GM19468 (cell line): ENCODE measurements around the gene FRAT2.
A peak's percentile ranks its signal among the peaks of the same experiment; 100 is the strongest.

Experiments used
- ATAC-seq: cut with Tn5 transposase; IDR thresholded peaks from one replicate; pipeline ENCODE4 v1.9.1; 2021; ENCODE audit warnings: mild to moderate bottlenecking, moderate library complexity, moderate number of reproducible peaks; ENCODE audit not compliant: unreplicated experiment; ENCODE audit errors: extremely low read depth

The FRAT2 gene, protein sequence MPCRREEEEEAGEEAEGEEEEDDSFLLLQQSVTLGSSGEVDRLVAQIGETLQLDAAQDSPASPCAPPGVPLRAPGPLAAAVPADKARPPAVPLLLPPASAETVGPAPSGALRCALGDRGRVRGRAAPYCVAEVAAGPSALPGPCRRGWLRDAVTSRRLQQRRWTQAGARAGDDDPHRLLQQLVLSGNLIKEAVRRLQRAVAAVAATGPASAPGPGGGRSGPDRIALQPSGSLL

DNA sequence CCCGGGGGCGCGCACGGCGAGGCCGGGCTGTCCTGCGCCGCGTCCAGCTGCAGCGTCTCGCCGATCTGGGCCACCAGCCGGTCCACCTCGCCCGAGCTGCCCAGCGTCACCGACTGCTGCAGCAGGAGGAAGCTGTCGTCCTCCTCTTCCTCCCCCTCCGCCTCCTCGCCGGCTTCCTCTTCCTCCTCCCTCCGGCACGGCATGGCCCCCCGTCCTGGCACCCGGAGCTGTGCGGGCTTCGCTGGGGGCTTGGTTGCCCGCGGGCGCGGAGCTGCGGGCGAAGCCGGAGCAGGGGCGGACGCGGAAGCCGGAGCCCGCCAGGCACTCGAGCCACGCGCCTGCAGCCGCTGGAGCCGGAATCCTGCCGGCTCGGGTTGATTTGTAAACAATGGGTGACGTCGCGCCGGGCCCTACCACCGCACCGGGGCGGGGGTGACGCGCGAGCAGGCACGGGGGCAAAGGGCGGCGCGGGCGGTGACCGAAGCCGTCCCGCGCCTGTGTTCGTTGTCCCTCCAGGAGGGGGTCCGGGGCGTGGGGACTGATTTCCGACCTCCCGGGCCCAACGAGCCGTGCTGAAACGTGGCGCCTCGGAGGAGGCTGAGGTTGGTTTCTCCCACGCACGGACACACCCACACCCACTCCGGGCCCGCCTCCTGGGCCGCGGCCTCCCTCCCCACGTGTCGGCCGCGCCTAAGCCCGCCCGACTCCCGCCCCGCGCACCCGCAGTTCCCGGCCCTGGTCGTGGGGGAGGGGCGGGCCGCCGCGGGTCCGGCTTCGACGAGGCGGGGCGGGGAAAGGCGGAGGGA lies at the start of gene FRAT2:
FRAT2 (minus strand) TSS at position 360 of the 806 bp plus-strand sequence; CDS start at position 203, 157 bp downstream.
- ATAC-seq = peak; percentile 52

DNA sequence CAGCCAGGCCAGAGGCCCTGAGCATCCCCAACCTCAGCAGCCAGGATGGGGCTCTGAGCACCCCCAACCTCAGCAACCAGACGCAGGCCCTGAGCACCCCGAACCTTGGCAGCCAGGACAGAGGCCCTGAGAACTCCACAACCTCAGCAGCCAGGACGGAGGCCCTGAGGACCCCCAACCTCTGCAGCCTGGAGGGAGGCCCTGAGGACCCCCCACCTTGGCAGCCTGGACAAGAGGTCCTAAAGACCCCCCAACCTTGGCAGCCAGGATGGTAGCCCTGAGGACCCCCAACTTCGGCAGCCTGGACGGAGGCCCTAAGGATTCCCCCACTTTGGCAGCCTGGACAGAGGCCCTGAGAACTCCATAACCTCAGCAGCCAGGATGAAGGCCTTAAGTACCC lies 49.6 kb upstream of the FRAT2 start:
- no peak for ATAC-seq

- no peak for ATAC-seq
Measured at GRCh38 chr10:97383159-97383558, 48.6 kb upstream of the FRAT2 start.

DNA sequence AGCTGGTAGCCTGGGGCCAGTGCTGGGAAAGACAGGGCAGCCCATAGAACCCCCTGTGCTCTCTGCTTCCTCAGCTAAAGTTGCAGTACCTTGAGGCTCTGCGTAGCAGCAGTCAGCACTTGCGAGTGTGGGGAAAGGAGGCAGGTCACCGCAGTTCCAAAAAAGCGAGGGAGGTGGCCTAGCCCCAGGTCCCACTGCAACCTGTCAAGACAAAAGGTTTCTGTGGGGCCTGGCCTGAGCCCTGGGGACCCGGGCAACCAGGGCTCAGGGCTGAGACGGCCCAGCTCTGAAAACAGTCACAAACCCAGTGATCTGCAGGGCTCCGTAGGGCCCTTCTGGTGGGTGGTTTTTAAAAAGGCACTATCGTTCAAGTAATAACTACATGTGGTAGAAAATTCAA lies 47.1 kb upstream of the FRAT2 start:
- no peak for ATAC-seq

- ATAC-seq = no peak
Measured at GRCh38 chr10:97380516-97380915, 46.0 kb upstream of the FRAT2 start.

DNA sequence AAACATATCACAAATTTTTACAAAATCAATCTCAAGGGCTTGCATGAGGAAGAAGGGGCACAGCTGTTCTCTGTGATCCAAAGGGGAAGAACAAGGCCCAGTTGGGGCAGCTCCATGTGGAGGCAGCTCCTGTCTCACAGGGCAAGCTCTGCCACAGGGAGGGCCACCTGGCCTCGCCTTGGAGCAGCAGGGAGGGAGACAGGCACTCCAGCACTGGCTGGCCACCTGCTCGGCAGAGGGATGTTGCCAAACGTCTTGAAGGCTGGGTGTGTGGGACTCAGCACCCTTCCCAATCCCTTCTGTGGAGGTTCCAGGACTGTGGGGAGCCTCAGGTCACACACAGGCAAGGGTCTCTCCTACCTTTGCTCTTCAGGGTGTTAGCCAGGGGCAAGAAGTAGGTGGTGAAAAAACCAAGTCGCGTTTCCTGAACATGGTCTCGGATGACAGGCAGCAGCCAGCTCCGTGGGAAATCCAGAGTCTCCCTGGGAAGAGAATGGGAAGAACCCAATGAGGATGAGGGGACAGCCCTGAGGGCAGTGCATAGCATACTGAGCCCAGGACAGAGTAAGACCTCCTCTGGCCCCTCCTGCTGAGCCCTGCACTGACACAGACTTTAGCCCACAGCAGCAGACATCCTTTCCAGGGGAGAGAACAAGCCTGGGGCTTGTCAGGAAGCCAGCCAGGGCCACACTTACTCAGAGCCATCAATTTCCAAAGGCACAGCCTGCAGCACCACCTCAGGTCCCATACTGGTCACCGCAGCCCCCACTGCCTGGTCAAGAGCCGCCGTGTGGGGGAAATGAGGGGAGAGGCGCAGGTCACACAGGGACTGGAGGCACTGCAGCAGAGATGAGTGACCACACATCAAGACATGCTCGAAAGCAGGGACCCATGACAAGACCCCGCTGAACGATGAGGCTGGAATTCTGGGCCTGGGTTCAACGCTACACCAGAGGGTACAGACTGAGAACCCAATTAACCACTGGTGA lies 44.7 kb upstream of the FRAT2 start:
- no peak for ATAC-seq

DNA sequence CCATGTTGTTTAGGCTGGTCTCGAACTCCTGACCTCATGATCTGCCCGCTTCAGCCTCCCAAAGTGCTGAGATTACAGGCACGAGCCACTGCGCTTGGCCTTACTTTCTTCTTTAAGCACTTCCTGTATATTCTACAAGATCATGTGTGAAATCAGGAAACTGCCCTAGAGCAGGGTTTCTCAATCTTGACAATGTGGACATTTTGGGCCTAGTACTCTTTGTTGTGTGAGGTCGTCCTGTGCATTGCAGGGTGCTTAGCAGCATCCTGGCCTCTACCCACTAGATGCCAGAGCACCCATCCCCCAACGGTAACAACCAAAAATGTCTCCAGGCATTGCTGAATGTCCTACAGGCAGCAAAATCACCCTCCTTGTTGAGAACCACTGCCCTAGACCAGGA lies 41.9 kb upstream of the FRAT2 start:
- no peak for ATAC-seq

GRCh38 chr10:97373456-97373855 lies 38.9 kb upstream of the FRAT2 start:
- ATAC-seq = no peak

DNA sequence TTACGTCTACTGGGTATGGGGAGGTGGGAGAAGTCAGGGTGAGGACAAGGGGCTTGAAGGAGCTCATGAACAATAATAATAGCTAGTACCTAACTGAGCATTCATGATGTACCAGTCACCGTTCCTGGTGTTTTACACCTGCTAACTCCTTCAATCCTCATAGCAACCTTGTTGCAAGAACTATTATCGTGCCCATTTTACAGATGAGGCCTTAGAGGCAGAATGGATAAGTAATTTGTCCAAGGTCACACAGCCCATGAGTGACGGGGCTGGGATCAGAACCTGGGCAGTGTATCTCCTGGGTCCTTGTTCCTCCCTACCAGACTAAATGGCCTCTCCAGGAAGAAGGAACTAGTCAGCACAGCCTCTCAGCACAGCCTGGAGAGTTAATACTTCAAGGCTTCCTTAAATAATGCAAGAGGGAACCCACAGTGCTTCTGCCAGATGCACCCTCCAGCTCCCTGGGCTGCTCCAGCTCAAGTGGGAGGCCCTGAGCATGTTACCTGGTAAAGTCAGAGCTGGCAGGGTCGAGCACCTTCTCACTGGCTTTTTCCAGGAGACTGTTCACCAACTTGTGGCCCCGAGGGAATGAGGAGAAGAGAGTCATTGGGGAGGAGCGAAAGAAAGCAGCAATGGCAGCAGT lies 37.8 kb upstream of the FRAT2 start:
- ATAC-seq = no peak

- no peak for ATAC-seq
Measured at GRCh38 chr10:97371696-97372095, 37.2 kb upstream of the FRAT2 start.

DNA sequence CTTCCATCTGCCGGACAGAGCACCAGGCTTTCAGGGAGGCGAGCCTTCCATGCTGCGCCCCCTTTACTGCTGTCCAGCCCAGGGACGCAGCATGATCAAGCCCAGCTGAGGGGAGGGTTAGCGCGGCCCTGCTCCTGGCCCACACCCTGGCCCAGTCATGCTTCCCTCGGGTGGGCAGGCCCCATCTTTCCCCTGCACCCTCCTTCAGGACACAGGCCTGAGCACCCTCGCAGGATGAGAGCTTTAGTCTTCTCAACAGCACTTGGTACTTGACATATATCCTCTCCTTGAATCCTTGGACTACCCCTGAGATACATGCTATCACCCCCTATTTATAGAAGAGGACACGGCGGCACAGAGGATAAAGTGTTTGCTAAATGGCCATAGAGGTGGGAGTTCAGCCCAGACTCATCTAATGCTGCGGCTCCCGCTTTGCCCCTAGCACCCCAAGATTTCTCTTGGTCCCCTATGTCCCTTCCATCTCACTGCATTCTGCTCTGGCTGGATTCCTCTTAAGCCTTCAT lies 32.7 kb upstream of the FRAT2 start:
- no peak for ATAC-seq

GRCh38 chr10:97366572-97366971 lies 32.0 kb upstream of the FRAT2 start:
- ATAC-seq = no peak

DNA sequence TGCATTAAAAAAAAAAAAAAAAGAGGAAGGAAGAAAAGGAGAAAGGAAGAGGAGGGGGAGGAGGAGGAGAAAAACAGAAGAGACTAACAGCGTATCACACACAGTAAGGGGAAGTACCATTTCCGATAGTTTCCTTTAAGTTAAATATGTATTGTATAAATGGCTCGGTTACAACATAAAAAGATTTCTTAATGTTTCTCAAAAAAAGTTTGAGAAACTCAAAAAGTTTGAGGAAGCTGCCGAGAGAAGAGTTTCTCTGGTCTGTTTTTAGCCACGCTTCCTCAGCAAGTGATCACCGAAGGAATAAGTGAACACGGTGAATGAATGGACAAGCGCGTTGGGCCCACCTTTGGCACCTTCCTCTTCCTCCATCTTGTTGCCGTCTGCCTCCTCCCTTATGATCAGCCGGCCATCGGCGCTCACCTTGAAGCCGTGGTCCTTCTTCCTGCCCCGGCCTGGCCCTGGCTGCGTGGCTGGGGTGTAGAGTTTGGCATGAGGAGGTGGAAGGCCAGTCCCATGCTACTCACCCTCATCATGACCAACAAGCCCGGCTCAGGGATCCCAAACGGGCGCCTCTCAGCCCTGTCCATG lies 31.3 kb upstream of the FRAT2 start:
- no peak for ATAC-seq

DNA sequence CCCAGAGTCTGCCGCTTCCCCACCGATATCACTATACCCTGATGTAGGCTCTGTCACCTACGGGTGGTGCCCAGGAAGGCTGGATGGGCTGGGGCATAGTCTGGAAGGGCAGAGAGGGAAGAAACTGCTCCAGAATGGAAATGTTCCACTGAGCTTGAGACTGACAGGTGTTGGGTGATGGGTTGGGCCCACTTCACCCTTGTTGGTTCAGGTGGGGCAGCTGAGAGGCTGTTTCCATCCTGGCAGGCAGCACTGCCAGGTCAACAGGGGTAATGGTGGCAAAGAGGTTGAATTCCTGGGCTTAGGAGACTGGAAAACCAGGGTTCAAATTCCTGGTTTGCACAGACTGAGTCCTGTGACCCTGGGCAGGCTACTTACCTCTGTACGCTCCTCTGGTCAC lies 28.5 kb upstream of the FRAT2 start:
- no peak for ATAC-seq

GRCh38 chr10:97362310-97363033 lies 27.9 kb upstream of the FRAT2 start:
- no peak for ATAC-seq

DNA sequence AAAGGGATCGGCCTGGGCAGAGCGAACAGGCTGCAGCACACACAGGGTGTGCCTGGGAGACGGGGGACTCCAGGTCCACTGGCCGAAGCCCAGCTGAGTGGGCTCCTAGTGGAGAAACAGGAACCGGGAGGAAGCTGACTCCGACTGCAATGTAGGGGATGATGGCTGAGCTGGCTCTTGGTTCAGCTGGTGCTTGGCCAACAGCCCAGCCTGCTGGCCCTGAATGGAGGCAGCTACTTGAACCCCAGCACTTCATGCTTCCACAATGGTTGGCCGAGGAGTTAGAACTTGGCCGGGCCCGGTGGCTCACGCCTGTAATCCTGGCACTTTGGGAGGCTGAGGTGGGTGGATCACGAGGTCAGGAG lies 27.0 kb upstream of the FRAT2 start:
- no peak for ATAC-seq

- ATAC-seq = no peak
Measured at GRCh38 chr10:97360705-97361536, 26.4 kb upstream of the FRAT2 start.

DNA sequence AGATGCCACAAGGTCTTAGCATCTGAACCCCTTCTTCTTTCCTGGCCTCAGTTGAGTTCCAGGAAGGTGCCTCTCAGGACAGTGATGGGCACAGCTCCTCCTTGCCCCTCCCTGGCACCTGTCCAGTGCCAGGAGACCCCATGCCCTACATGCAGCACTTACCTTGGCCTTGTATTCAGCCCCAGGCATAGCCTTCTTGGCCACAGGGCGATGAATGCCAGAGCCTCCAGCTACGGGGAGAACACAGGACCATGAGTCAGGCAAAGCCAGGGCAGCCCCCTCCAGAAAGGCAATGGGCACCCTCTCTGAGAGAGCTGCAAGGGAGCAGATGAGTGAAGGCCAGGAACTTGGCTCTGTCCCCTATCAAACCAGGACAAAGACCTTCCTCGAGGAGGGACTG lies 24.3 kb upstream of the FRAT2 start:
- no peak for ATAC-seq
